Measurements from ENCODE around the gene UROC1.

The UROC1 gene

GRCh38 chr3:126454025-126454424 is 63.5 kb downstream of the UROC1 start:
- H3K36me3 Mint-ChIP-seq (ENCODE audit: low read depth) = peaks cover 27% of the 10 kb centered on the region
- H3K4me3 Mint-ChIP-seq = no peak overlapping the region
- no peaks in the 10 kb centered on the region for H3K9me3 Mint-ChIP-seq
- H3K27ac Mint-ChIP-seq = no peak overlapping the region
- H3K4me1 Mint-ChIP-seq (ENCODE audit: low read depth) = no peaks in the 10 kb centered on the region
- H3K27me3 Mint-ChIP-seq (ENCODE audit: low read depth) = no peaks in the 10 kb centered on the region

GRCh38 chr3:126452213-126452612 is 65.4 kb downstream of the UROC1 start:
- Mint-ChIP-seq H3K27me3 (ENCODE audit: low read depth) (no peaks in the 10 kb centered on the region), H3K9me3 (no peaks in the 10 kb centered on the region), H3K27ac (no peak overlapping the region), H3K4me1 (ENCODE audit: low read depth) (no peaks in the 10 kb centered on the region), H3K36me3 (ENCODE audit: low read depth) (peaks cover 20% of the 10 kb centered on the region), H3K4me3 (no peak overlapping the region)

GRCh38 chr3:126451511-126451910 is 66.1 kb downstream of the UROC1 start:
- H3K36me3 Mint-ChIP-seq (ENCODE audit: low read depth) = peaks cover 20% of the 10 kb centered on the region

GRCh38 chr3:126450744-126451143 is 66.8 kb downstream of the UROC1 start:
- H3K4me1 Mint-ChIP-seq (ENCODE audit: low read depth) = peaks cover 3% of the 10 kb centered on the region
- H3K4me3 Mint-ChIP-seq = no peak overlapping the region
- peaks cover 20% of the 10 kb centered on the region for H3K36me3 Mint-ChIP-seq (ENCODE audit: low read depth)
- H3K27ac Mint-ChIP-seq = no peak overlapping the region
- H3K9me3 Mint-ChIP-seq = no peaks in the 10 kb centered on the region
- no peaks in the 10 kb centered on the region for H3K27me3 Mint-ChIP-seq (ENCODE audit: low read depth)

More at GRCh38 chr3:126451511-126451910, 66.1 kb downstream of the UROC1 start:
- H3K4me3 Mint-ChIP-seq = no peak overlapping the region
- H3K9me3 Mint-ChIP-seq = no peaks in the 10 kb centered on the region
- H3K27ac Mint-ChIP-seq = no peak overlapping the region
- no peaks in the 10 kb centered on the region for H3K27me3 Mint-ChIP-seq (ENCODE audit: low read depth)
- H3K4me1 Mint-ChIP-seq (ENCODE audit: low read depth) = peaks cover 3% of the 10 kb centered on the region

GRCh38 chr3:126450219-126450618 is 67.4 kb downstream of the UROC1 start:
- Mint-ChIP-seq H3K4me1 (ENCODE audit: low read depth) (peaks cover 3% of the 10 kb centered on the region), H3K36me3 (ENCODE audit: low read depth) (peaks cover 18% of the 10 kb centered on the region), H3K27ac (no peak overlapping the region), H3K4me3 (no peak overlapping the region), H3K9me3 (no peaks in the 10 kb centered on the region), H3K27me3 (ENCODE audit: low read depth) (no peaks in the 10 kb centered on the region)

- Mint-ChIP-seq H3K9me3 (no peaks in the 10 kb centered on the region), H3K4me3 (no peak overlapping the region), H3K27ac (no peak overlapping the region), H3K36me3 (ENCODE audit: low read depth) (peaks cover 16% of the 10 kb centered on the region), H3K27me3 (ENCODE audit: low read depth) (no peaks in the 10 kb centered on the region), H3K4me1 (ENCODE audit: low read depth) (peaks cover 3% of the 10 kb centered on the region)
Measured at GRCh38 chr3:126449621-126450051, 67.9 kb downstream of the UROC1 start.

- peaks cover 13% of the 10 kb centered on the region for H3K36me3 Mint-ChIP-seq (ENCODE audit: low read depth)
- no peak overlapping the region for H3K27ac Mint-ChIP-seq
- H3K9me3 Mint-ChIP-seq = no peaks in the 10 kb centered on the region
- no peaks in the 10 kb centered on the region for H3K27me3 Mint-ChIP-seq (ENCODE audit: low read depth)
- no peak overlapping the region for H3K4me3 Mint-ChIP-seq
- H3K4me1 Mint-ChIP-seq (ENCODE audit: low read depth) = peaks cover 3% of the 10 kb centered on the region
Measured at GRCh38 chr3:126448893-126449180, 68.7 kb downstream of the UROC1 start.

- Mint-ChIP-seq H3K27ac (no peak overlapping the region), H3K36me3 (ENCODE audit: low read depth) (peaks cover 13% of the 10 kb centered on the region), H3K4me3 (no peak overlapping the region), H3K4me1 (ENCODE audit: low read depth) (peaks cover 3% of the 10 kb centered on the region), H3K27me3 (ENCODE audit: low read depth) (no peaks in the 10 kb centered on the region), H3K9me3 (no peaks in the 10 kb centered on the region)
Measured at GRCh38 chr3:126448136-126448892, 69.3 kb downstream of the UROC1 start.

GRCh38 chr3:126447456-126448106 is 70.0 kb downstream of the UROC1 start:
- Mint-ChIP-seq H3K27ac (no peak overlapping the region), H3K36me3 (ENCODE audit: low read depth) (peaks cover 9% of the 10 kb centered on the region), H3K4me1 (ENCODE audit: low read depth) (peaks cover 3% of the 10 kb centered on the region), H3K27me3 (ENCODE audit: low read depth) (no peaks in the 10 kb centered on the region), H3K9me3 (no peaks in the 10 kb centered on the region), H3K4me3 (no peak overlapping the region)

GRCh38 chr3:126446791-126447190 is 70.8 kb downstream of the UROC1 start:
- Mint-ChIP-seq H3K27ac (no peak overlapping the region), H3K36me3 (ENCODE audit: low read depth) (peaks cover 3% of the 10 kb centered on the region), H3K4me1 (ENCODE audit: low read depth) (peaks cover 3% of the 10 kb centered on the region), H3K9me3 (no peaks in the 10 kb centered on the region), H3K4me3 (no peak overlapping the region), H3K27me3 (ENCODE audit: low read depth) (no peaks in the 10 kb centered on the region)

- H3K9me3 Mint-ChIP-seq = no peaks in the 10 kb centered on the region
- no peaks in the 10 kb centered on the region for H3K36me3 Mint-ChIP-seq (ENCODE audit: low read depth)
- no peaks in the 10 kb centered on the region for H3K27me3 Mint-ChIP-seq (ENCODE audit: low read depth)
- H3K4me1 Mint-ChIP-seq (ENCODE audit: low read depth) = peaks cover 3% of the 10 kb centered on the region
- H3K27ac Mint-ChIP-seq = no peak overlapping the region
- H3K4me3 Mint-ChIP-seq = no peak overlapping the region
Measured at GRCh38 chr3:126446301-126446700, 71.3 kb downstream of the UROC1 start.

GRCh38 chr3:126445506-126445905 is 72.1 kb downstream of the UROC1 start:
- H3K36me3 Mint-ChIP-seq (ENCODE audit: low read depth) = no peaks in the 10 kb centered on the region
- H3K9me3 Mint-ChIP-seq = no peaks in the 10 kb centered on the region
- peaks cover 3% of the 10 kb centered on the region for H3K4me1 Mint-ChIP-seq (ENCODE audit: low read depth)
- no peak overlapping the region for H3K4me3 Mint-ChIP-seq
- no peaks in the 10 kb centered on the region for H3K27me3 Mint-ChIP-seq (ENCODE audit: low read depth)
- no peak overlapping the region for H3K27ac Mint-ChIP-seq

GRCh38 chr3:126442856-126443242 is 74.7 kb downstream of the UROC1 start:
- Mint-ChIP-seq H3K36me3 (ENCODE audit: low read depth) (no peaks in the 10 kb centered on the region), H3K4me3 (no peak overlapping the region), H3K27me3 (ENCODE audit: low read depth) (no peaks in the 10 kb centered on the region), H3K4me1 (ENCODE audit: low read depth) (peaks cover 3% of the 10 kb centered on the region), H3K9me3 (no peaks in the 10 kb centered on the region), H3K27ac (no peak overlapping the region)

GRCh38 chr3:126442094-126442855 is 75.3 kb downstream of the UROC1 start:
- Mint-ChIP-seq H3K27ac (no peak overlapping the region), H3K27me3 (ENCODE audit: low read depth) (no peaks in the 10 kb centered on the region), H3K9me3 (no peaks in the 10 kb centered on the region), H3K4me3 (no peak overlapping the region), H3K36me3 (ENCODE audit: low read depth) (peaks cover 4% of the 10 kb centered on the region), H3K4me1 (ENCODE audit: low read depth) (peaks cover 3% of the 10 kb centered on the region)

All from T-helper 1 cell treated with Interleukin-12 subunit alpha and Interleukin-12 subunit beta and Interleukin-4 antibody, amounts not matched to agents 30 μg/mL and 1 μg/mL, for 36 hours (primary cell).